Suprapubic skin (tissue), 4 donors: Measurements from ENCODE around the gene KLHL29. TPM values are rescaled to one million over a fixed set of nuclear protein-coding genes. Genes with fewer than 3 reads are reported as not detected.

Experiments
- DNase-seq, 2 donors: peaks; one replicate each; pipeline ENCODE4 v3.0.0-alpha.2; 2019; ENCODE audit warnings: low spot score in 2 of 2
- H3K27ac ChIP-seq: fragments of 200-600 bp; sonication (generic); one replicate; pipeline ENCODE4 v1.5.1; 2019
- H3K27me3 ChIP-seq: fragments of 200-600 bp; sonication (generic); one replicate; pipeline ENCODE4 v1.5.1; 2019
- H3K36me3 ChIP-seq: fragments of 200-600 bp; sonication (generic); one replicate; pipeline ENCODE4 v1.5.1; 2019
- H3K4me1 ChIP-seq: fragments of 200-600 bp; sonication (generic); one replicate; pipeline ENCODE4 v1.5.1; 2019
- H3K4me3 ChIP-seq: fragments of 200-600 bp; sonication (generic); one replicate; pipeline ENCODE4 v1.5.1; 2019; ENCODE audit warnings: mild to moderate bottlenecking
- H3K9me3 ChIP-seq: fragments of 200-600 bp; sonication (generic); one replicate; pipeline ENCODE4 v1.5.1; 2019
- EP300 ChIP-seq: sonication (generic); formaldehyde crosslinking; IDR thresholded peaks from one replicate; pipeline ENCODE4 v1.6.1; 2017; ENCODE audit warnings: antibody characterized with exemption
- POLR2A ChIP-seq, 2 donors: fragments of 450-650 bp; IDR thresholded peaks; one replicate each; pipeline ENCODE4 v1.6.1; 2017; ENCODE audit warnings: antibody characterized with exemption in 2 of 2, mild to moderate bottlenecking in 2 of 2, moderate library complexity in 2 of 2
- POLR2AphosphoS5 ChIP-seq, 3 donors: sonication (generic); formaldehyde crosslinking; IDR thresholded peaks; one replicate each; pipeline ENCODE4 v1.6.1; 2017; ENCODE audit warnings: antibody characterized with exemption in 3 of 3
- WGBS: methylation state at CpG from one replicate; pipeline ENCODE4 v1.1.5; 2018; 5-methylcytosine and 5-hydroxymethylcytosine counted together
- total RNA-seq, 4 donors: library from RNA; depleted of rRNA; stranded (reverse); fragments of >200 nt; gene quantifications; one replicate each; pipeline ENCODE4 v1.1.0, GENCODE V29; 2016
- TF ChIP-seq, protein P1 (sequence below), 2 donors: fragments of 200-600 bp in 1 of 2; fragments of 450-650 bp in 1 of 2; sonication (generic) in 1 of 2; IDR thresholded peaks; one replicate each; pipeline ENCODE4 v1.5.1; 2016 to 2019; ENCODE audit warnings: antibody characterized with exemption in 2 of 2, mild to moderate bottlenecking in 1 of 2, moderate library complexity in 1 of 2

KLHL29 gene
- total RNA-seq, 4 donors from 2014 or later, result 17.1 to 30.8 (median 20.7) TPM

DNA sequence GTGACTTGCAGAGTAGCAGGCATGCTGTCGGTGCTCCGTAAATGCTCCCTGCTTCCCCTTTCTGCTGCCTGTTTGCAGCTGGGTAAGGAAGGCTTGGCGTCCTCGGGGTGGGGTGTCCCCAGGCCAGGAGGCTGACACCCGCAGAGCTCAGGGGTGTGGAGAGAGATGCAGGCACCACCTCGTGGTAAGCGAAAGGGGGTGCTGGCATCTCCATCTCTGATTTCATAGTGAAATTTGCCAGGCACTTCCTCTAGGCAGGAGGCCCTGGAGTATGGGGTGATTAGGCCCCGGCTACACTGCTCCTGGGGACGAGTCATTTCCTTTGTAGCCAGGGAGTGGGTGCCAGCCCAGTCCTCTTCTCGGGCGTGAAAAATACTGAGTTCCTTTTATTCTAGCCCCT lies 160.4 kb downstream of the KLHL29 start:
- H3K27ac ChIP-seq, result no peak overlapping the region
- TF ChIP-seq, protein P1, sequence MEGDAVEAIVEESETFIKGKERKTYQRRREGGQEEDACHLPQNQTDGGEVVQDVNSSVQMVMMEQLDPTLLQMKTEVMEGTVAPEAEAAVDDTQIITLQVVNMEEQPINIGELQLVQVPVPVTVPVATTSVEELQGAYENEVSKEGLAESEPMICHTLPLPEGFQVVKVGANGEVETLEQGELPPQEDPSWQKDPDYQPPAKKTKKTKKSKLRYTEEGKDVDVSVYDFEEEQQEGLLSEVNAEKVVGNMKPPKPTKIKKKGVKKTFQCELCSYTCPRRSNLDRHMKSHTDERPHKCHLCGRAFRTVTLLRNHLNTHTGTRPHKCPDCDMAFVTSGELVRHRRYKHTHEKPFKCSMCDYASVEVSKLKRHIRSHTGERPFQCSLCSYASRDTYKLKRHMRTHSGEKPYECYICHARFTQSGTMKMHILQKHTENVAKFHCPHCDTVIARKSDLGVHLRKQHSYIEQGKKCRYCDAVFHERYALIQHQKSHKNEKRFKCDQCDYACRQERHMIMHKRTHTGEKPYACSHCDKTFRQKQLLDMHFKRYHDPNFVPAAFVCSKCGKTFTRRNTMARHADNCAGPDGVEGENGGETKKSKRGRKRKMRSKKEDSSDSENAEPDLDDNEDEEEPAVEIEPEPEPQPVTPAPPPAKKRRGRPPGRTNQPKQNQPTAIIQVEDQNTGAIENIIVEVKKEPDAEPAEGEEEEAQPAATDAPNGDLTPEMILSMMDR (IDR thresholded peaks at IDR 0.05), result no peak
- peaks cover 20% of the 10 kb centered on the region for H3K4me1 ChIP-seq
- H3K36me3 ChIP-seq, result no peaks in the 10 kb centered on the region
- no peak for DNase-seq
- no peak overlapping the region for H3K4me3 ChIP-seq
- no peaks in the 10 kb centered on the region for H3K9me3 ChIP-seq
- no peaks in the 10 kb centered on the region for H3K27me3 ChIP-seq
- 76% methylated on average over 5 of the region's 11 CpGs for WGBS

DNA sequence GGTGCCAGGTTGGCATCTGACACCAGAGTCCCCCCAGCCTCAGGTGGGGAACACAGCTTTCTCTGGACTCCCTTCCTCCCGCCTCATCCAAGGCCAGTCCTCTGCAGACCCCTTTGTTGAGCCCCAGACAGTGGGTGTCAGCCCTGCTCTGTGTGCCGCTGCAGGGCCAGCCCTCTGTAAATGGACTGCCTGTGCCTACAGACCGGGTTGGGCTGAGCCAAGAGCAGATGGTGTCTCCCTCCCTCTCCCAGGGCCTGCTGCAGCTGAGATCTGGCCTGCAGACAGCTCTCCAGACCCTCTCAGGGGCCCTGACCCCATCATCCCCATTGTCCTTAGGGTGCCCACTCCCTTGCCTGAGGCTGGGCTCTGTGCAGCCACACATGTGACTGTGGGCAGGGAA lies 160.8 kb downstream of the KLHL29 start:
- no peak for DNase-seq
- Histone ChIP-seq H3K27me3 (no peaks in the 10 kb centered on the region), H3K4me1 (peaks cover 16% of the 10 kb centered on the region), H3K36me3 (no peaks in the 10 kb centered on the region), H3K27ac (no peak overlapping the region), H3K9me3 (no peaks in the 10 kb centered on the region), H3K4me3 (no peak overlapping the region)
- TF ChIP-seq EP300 (no peak), POLR2AphosphoS5 (IDR thresholded peaks at IDR 0.05) (no peak), POLR2A (IDR thresholded peaks at IDR 0.05) (no peak)
- TF ChIP-seq, protein P1 (IDR thresholded peaks at IDR 0.05), result no peak
- WGBS, result 89% methylated on average over 2 of the region's 3 CpGs

DNA sequence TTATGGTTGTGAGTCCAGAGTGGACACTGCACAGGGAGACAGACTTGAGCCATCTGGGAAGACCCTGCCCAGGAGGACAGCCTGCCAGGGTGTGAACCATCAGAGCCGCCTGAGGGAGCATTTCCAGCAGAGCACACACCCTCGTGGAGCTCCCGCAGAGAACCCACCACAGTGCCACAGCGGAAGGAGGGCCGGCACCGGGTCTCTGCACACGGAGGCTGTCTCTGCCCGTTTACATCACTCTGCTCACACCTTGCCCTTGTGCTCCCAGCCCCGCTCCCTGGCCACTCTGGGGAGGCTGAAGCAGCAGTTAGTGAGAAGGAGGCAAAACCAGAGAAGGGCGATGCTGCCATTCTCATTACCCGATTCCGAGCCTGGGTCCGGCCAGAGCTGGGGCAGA lies 161.9 kb downstream of the KLHL29 start:
- no peaks in the 10 kb centered on the region for H3K9me3 ChIP-seq
- no peak for TF ChIP-seq POLR2AphosphoS5 (IDR thresholded peaks at IDR 0.05)
- TF ChIP-seq POLR2A (IDR thresholded peaks at IDR 0.05), result no peak
- TF ChIP-seq, protein P1 (IDR thresholded peaks at IDR 0.05), result no peak
- TF ChIP-seq EP300, result no peak
- DNase-seq, result no peak
- no peaks in the 10 kb centered on the region for H3K27me3 ChIP-seq
- H3K4me1 ChIP-seq, result peaks cover 6% of the 10 kb centered on the region
- no peaks in the 10 kb centered on the region for H3K36me3 ChIP-seq
- no peak overlapping the region for H3K4me3 ChIP-seq
- H3K27ac ChIP-seq, result no peak overlapping the region
- WGBS, result 89% methylated on average over 12 of the region's 13 CpGs

DNA sequence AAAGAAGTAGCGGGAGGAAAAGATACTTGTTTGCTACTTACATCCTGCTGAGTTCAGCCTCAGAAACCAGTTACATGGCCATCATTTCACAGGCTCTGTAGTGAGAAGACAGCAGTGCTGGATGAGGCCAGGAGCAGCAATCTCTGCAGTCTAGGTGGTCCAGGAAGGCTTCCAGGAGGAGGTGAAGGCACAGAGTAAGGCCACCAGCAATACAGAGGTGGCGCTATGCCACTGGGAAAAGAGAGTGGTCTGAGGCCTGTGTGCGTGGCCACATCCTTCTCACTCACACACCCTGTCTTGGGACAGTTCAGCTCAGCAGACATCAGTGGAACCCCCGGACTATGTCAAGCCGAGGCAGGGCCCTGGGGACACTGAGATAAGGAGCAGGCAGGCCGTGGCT lies 162.7 kb downstream of the KLHL29 start:
- H3K4me3 ChIP-seq, result no peak overlapping the region
- no peaks in the 10 kb centered on the region for H3K36me3 ChIP-seq
- no peaks in the 10 kb centered on the region for H3K27me3 ChIP-seq
- no peaks in the 10 kb centered on the region for H3K9me3 ChIP-seq
- no peak overlapping the region for H3K27ac ChIP-seq
- no peak for DNase-seq
- TF ChIP-seq, protein P1 (IDR thresholded peaks at IDR 0.05), result no peak
- no peak for TF ChIP-seq POLR2AphosphoS5 (IDR thresholded peaks at IDR 0.05)
- 82% methylated on average over 5 of the region's 6 CpGs for WGBS
- H3K4me1 ChIP-seq, result no peaks in the 10 kb centered on the region

DNA sequence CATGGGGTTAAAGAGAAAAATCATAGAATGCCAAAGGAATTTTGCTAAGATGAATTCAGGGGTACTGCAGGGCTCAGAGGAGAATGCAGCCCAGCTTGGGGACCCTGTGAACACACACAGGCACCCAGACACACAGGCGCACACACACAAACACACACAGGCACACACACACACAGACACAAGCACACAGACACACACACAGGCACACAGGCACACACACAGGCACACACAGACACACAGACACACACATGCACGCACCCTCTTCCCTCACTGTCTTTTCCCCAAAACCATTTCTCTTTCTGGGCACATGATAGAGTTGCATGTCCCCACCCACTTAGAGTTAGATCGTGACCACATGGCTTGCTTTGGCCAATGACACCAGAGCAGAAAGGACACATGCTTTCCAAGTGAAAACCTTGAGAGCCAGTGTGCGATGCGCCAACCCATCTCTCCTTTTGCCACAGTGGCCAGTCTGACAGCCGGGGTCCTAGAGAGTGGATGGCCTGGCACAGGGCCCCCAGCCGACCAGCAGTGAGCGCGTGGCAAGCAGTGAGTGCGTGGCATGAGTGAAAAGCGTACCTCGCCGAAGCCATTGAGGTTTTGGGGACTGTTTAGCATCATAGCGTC lies 163.3 kb downstream of the KLHL29 start:
- 94% methylated on average over 14 of the region's 14 CpGs for WGBS
- Histone ChIP-seq H3K27me3 (no peaks in the 10 kb centered on the region), H3K4me3 (no peak overlapping the region), H3K27ac (no peak overlapping the region), H3K9me3 (no peaks in the 10 kb centered on the region), H3K36me3 (no peaks in the 10 kb centered on the region), H3K4me1 (peaks cover under 1% of the 10 kb centered on the region)
- no peak for DNase-seq
- TF ChIP-seq, protein P1 (IDR thresholded peaks at IDR 0.05), result no peak
- no peak for TF ChIP-seq POLR2A (IDR thresholded peaks at IDR 0.05)
- TF ChIP-seq EP300, result no peak
- TF ChIP-seq POLR2AphosphoS5 (IDR thresholded peaks at IDR 0.05), result no peak
